K562 (cell line): Measurements from ENCODE around the gene WWP2. TPM values are rescaled to one million over a fixed set of nuclear protein-coding genes. Genes with fewer than 3 reads are reported as not detected.
A peak's percentile ranks its signal among the peaks of the same experiment; 100 is the strongest.

Experiments used
- ATAC-seq: fragments of 200-7000 bp; cut with Tn5 transposase; 3 replicates; pipeline ENCODE4 v1.9.1; 2020; ENCODE audit warnings: moderate library complexity
- BruUV-seq: library from RNA; stranded (reverse); fragments of 400-500 nt; replicated peaks from 2 replicates; lab custom pipeline; 2021; lab: Mats Ljungman, UMichigan
- CTCF ChIA-PET: fragments of 300-600 bp; formaldehyde crosslinking; extraction: SDS; loops from one replicate; lab custom pipeline; 2021; ENCODE audit warnings: low intra/inter-chr PET ratio; lab: Yijun Ruan, JAX
- POLR2A ChIA-PET: fragments of 300-600, 350-650 bp; sonication (Branson Sonifier 250); formaldehyde crosslinking; extraction: SDS; loops from one replicate; lab custom pipeline; 2021; ENCODE audit warnings: antibody characterized with exemption, inconsistent platforms; lab: Yijun Ruan, JAX
- DNase-seq, 4 experiments: peaks; one replicate each; pipeline versions ENCODE4 v3.0.0 to v3.0.0-alpha.2; 2011 to 2018; ENCODE audit warnings: low spot score in 3 of 4, mixed read lengths in 3 of 4; ENCODE audit errors: extremely low read depth in 1 of 4
- FAIRE-seq: peaks from 2 replicates; lab custom pipeline; 2011; peaks lifted over from hg19 to GRCh38; lab: Jason Lieb, UNC
- H2AFZ ChIP-seq: 2 replicates; pipeline ENCODE4 v1.6.0; 2011; ENCODE audit warnings: low read depth, low read length, control low read depth, inconsistent platforms
- H3K27ac ChIP-seq: fragments of 200-600 bp; 3 replicates; pipeline ENCODE4 v1.8.0; 2011; ENCODE audit warnings: low read depth, mild to moderate bottlenecking, control low read depth, inconsistent platforms, low read length, moderate library complexity, mixed read lengths; ENCODE audit errors: extremely low read depth
- H3K27me3 ChIP-seq, 2 experiments: fragments of 300-600 bp in 1 of 2; 2 replicates in 1 of 2; 3 replicates in 1 of 2; pipeline versions ENCODE4 v1.6.0 to v1.8.0; 2011; ENCODE audit warnings: inconsistent platforms in 2 of 2, low read length in 2 of 2, mild to moderate bottlenecking in 1 of 2, mixed read lengths in 1 of 2, moderate library complexity in 1 of 2; ENCODE audit not compliant: control insufficient read depth in 2 of 2, insufficient read depth in 2 of 2
- H3K36me3 ChIP-seq: fragments of 300-600 bp; 3 replicates; pipeline ENCODE4 v1.8.0; 2011; ENCODE audit warnings: mild to moderate bottlenecking, low read length, inconsistent platforms; ENCODE audit not compliant: control insufficient read depth, insufficient read depth
- H3K4me1 ChIP-seq, 2 experiments: fragments of 200-600 bp in 1 of 2; replicated peaks in 1 of 2; 2 replicates in 1 of 2; 3 replicates in 1 of 2; pipeline versions ENCODE4 v1.5.1 to v1.8.0; 2011; ENCODE audit warnings: inconsistent platforms in 2 of 2, low read length in 2 of 2, mild to moderate bottlenecking in 1 of 2, mixed read lengths in 1 of 2, moderate library complexity in 1 of 2; ENCODE audit not compliant: control insufficient read depth in 2 of 2, insufficient read depth in 2 of 2
- H3K4me2 ChIP-seq: 2 replicates; pipeline ENCODE4 v1.6.1; 2011; ENCODE audit warnings: low read length, control low read depth, inconsistent platforms, mixed read lengths; ENCODE audit not compliant: insufficient read depth
- H3K4me3 ChIP-seq: fragments of 200-600 bp; sonication (generic), shearing (Covaris generic); 2 replicates; pipeline ENCODE4 v1.5.1; 2016; ENCODE audit warnings: control low read depth, inconsistent platforms
- H3K79me2 ChIP-seq: fragments of 200-600 bp; 3 replicates; pipeline ENCODE4 v1.8.0; 2011; ENCODE audit warnings: low read length, inconsistent platforms; ENCODE audit not compliant: control insufficient read depth, insufficient read depth
- H3K9ac ChIP-seq, 2 experiments: 2 replicates each; pipeline versions ENCODE4 v1.6.0 to v1.6.1; 2011; ENCODE audit warnings: low read depth in 2 of 2, low read length in 2 of 2, control low read depth in 1 of 2, inconsistent platforms in 1 of 2, mild to moderate bottlenecking in 1 of 2, mixed read lengths in 1 of 2; ENCODE audit not compliant: insufficient read depth in 1 of 2
- H3K9me1 ChIP-seq: one replicate; pipeline ENCODE4 v1.6.0; 2011; ENCODE audit warnings: inconsistent platforms, mild to moderate bottlenecking, low read length, moderate library complexity; ENCODE audit not compliant: control insufficient read depth, insufficient read depth
- H3K9me3 ChIP-seq: replicated peaks from 2 replicates; pipeline ENCODE4 v1.5.1; 2011; ENCODE audit warnings: low read depth, low read length, inconsistent platforms; ENCODE audit not compliant: control insufficient read depth, insufficient read depth
- H4K20me1 ChIP-seq: replicated peaks from 2 replicates; pipeline ENCODE4 v1.6.1; 2011; ENCODE audit warnings: low read length, inconsistent platforms, mixed read lengths; ENCODE audit not compliant: control insufficient read depth, insufficient read depth
- ASH1L ChIP-seq: fragments of 450-650 bp; IDR thresholded peaks from 2 replicates; pipeline ENCODE4 v1.6.1; 2018; ENCODE audit warnings: borderline replicate concordance, mild to moderate bottlenecking, low read depth; ENCODE audit not compliant: partially characterized antibody
- BRCA1 ChIP-seq, 2 experiments: fragments of 450-650 bp in 1 of 2; sonication (generic) in 1 of 2; formaldehyde crosslinking in 1 of 2; IDR thresholded peaks; 2 replicates each; pipeline versions ENCODE4 v1.5.0 to v1.6.1; 2017 to 2020; ENCODE audit warnings: mild to moderate bottlenecking in 1 of 2, missing genetic modification reagents in 1 of 2
- FOXJ3 ChIP-seq: sonication (generic); formaldehyde crosslinking; IDR thresholded peaks from 2 replicates; pipeline ENCODE4 v1.4.0; 2020; ENCODE audit warnings: mild to moderate bottlenecking, missing genetic modification reagents
- HNRNPH1 ChIP-seq: fragments of 200-400 bp; formaldehyde crosslinking; optimal IDR thresholded peaks from 2 replicates; pipeline ENCODE3; 2017; ENCODE audit warnings: low read depth, mild to moderate bottlenecking, low read length, moderate library complexity
- IRF1 ChIP-seq: sonication (generic); formaldehyde crosslinking; IDR thresholded peaks from 2 replicates; pipeline ENCODE4 v1.8.0; 2022; ENCODE audit warnings: missing genetic modification reagents, mild to moderate bottlenecking, borderline replicate concordance
- KDM2B ChIP-seq: fragments of 250-450 bp; sonication (Bioruptor Pico); IDR thresholded peaks from 2 replicates; pipeline ENCODE4 v1.8.0; 2021; ENCODE audit warnings: mild to moderate bottlenecking, moderate library complexity
- MEIS2 ChIP-seq: fragments of 450-650 bp; IDR thresholded peaks from 2 replicates; pipeline ENCODE4 v1.6.1; 2014; ENCODE audit warnings: mild to moderate bottlenecking; ENCODE audit not compliant: partially characterized antibody
- MXD1 ChIP-seq: fragments of 250-450 bp; sonication (Bioruptor Pico); IDR thresholded peaks from 2 replicates; pipeline ENCODE4 v1.8.0; 2021; ENCODE audit warnings: borderline replicate concordance, mild to moderate bottlenecking, moderate library complexity; ENCODE audit not compliant: poor library complexity, severe bottlenecking
- NR0B1 ChIP-seq: fragments of 450-650 bp; IDR thresholded peaks from one replicate; pipeline ENCODE4 v1.6.1; 2018; ENCODE audit warnings: mild to moderate bottlenecking, moderate library complexity; ENCODE audit not compliant: partially characterized antibody
- SMAD3 ChIP-seq: fragments of 450-650 bp; formaldehyde crosslinking; conservative IDR thresholded peaks from 2 replicates; pipeline ENCODE4 v1.4.0; 2020; ENCODE audit warnings: mild to moderate bottlenecking
- SMARCE1 ChIP-seq: fragments of 450-650 bp; IDR thresholded peaks from 2 replicates; pipeline ENCODE4 v1.7.1; 2016; ENCODE audit warnings: mild to moderate bottlenecking
- SRSF3 ChIP-seq: fragments of 200-400 bp; formaldehyde crosslinking; IDR thresholded peaks from 2 replicates; pipeline ENCODE4 v1.6.1; 2016; ENCODE audit warnings: mild to moderate bottlenecking, low read length, moderate library complexity; ENCODE audit not compliant: insufficient read depth
- TEAD1 ChIP-seq, 2 experiments: fragments of 450-650 bp in 1 of 2; sonication (generic) in 1 of 2; formaldehyde crosslinking; IDR thresholded peaks; 2 replicates each; pipeline versions ENCODE4 v1.4.0 to v1.8.0; 2020 to 2022; ENCODE audit warnings: mild to moderate bottlenecking in 2 of 2, missing genetic modification reagents in 1 of 2
- XRCC3 ChIP-seq: fragments of 450-650 bp; IDR thresholded peaks from 2 replicates; pipeline ENCODE4 v1.6.1; 2017; ENCODE audit warnings: mild to moderate bottlenecking, moderate library complexity
- ZNF561 ChIP-seq: fragments of 450-650 bp; formaldehyde crosslinking; conservative IDR thresholded peaks from 2 replicates; pipeline ENCODE4 v1.4.0; 2020; ENCODE audit warnings: mild to moderate bottlenecking, moderate library complexity
- WGBS: fragments of 100-300 bp; shearing (Covaris generic); methylation state at CpG from one replicate; pipeline ENCODE4 v1.1.6; 2016; ENCODE audit warnings: low coverage, mixed read lengths; ENCODE audit not compliant: insufficient coverage; ENCODE audit errors: missing lambda C conversion rate; 5-methylcytosine and 5-hydroxymethylcytosine counted together
- in situ Hi-C: fragments of 300-500 bp; cut with MboI; formaldehyde crosslinking; loops from 4 replicates; pipeline ENCODE4 v1.15.0; 2018; ENCODE audit warnings: inconsistent platforms, mixed read lengths
- intact Hi-C: fragments of 100-400 bp; cut with micrococcal nuclease; formaldehyde crosslinking; loops from 2 replicates; pipeline ENCODE4 v1.14.2; 2022
- polyA plus RNA-seq, 8 experiments: library from polyadenylated mRNA; depleted of rRNA in 4 of 8; stranded (reverse) in 5 of 8; unstranded in 3 of 8; fragments of >200 nt; fragmentation: Nextera tagmentation in 2 of 8; fragmentation: Illumina TruSeq in 1 of 8; extraction: Ambion mirVana in 2 of 8; extraction: Trizol in 1 of 8; gene quantifications; 2 replicates each; pipeline versions ENCODE4 v1.2.1 to v1.2.3, GENCODE V29; 2011 to 2014; ENCODE audit warnings: inconsistent platforms in 1 of 8, missing spikeins in 1 of 8
- total RNA-seq, 7 experiments: library from RNA; depleted of rRNA in 6 of 7; stranded (reverse); fragments of >200 nt in 6 of 7; fragmentation: Illumina TruSeq in 2 of 7; extraction: Trizol in 2 of 7; gene quantifications; 2 replicates each; pipeline versions ENCODE4 v1.2.1 to v1.2.3, GENCODE V29; 2011 to 2021; ENCODE audit warnings: low replicate concordance in 1 of 7

The WWP2 gene
- total and polyA plus RNA-seq, 9 of the 15 experiments (the other 6 are each of a cell fraction or from before 2014, with no cell fraction given) = 1.9 to 34.4 (median 14.6) TPM

GRCh38 chr16:69812688-69813014 lies 50.5 kb downstream of the WWP2 start (continued):
- no peak for TF ChIP-seq ZNF561 (CRISPR knock-in tag)
- TF ChIP-seq BRCA1 (IDR thresholded peaks at IDR 0.05) = no peak
- no peak for TF ChIP-seq BRCA1 (CRISPR knock-in tag; IDR thresholded peaks at IDR 0.05)
- TF ChIP-seq SMARCE1 = 0 out of 2 replicates have a peak, but pooled peaks have one; percentile 62
- TF ChIP-seq MEIS2 = peak; percentile 98
- TF ChIP-seq IRF1 = no peak
- TF ChIP-seq KDM2B = no peak
- TF ChIP-seq SMAD3 (CRISPR knock-in tag) = no peak

- Histone ChIP-seq H3K9me3 (no peaks in the 10 kb centered on the region; the same call in 1 of the 2 replicates), H3K4me1 (peaks cover 4 to 11% of the 10 kb centered on the region in 2 experiments; a peak in 4 of 5 replicates), H3K79me2 (no peaks in the 10 kb centered on the region), H3K27me3 (no peaks in the 10 kb centered on the region), H3K27ac (no peak overlapping the region), H3K9me1 (no peaks in the 10 kb centered on the region), H4K20me1 (no peaks in the 10 kb centered on the region), H3K4me3 (no peak overlapping the region), H2AFZ (no peak overlapping the region), H3K4me2 (no peak overlapping the region), H3K36me3 (no peaks in the 10 kb centered on the region; the same call in 2 of the 3 replicates), H3K9ac (no peak overlapping the region; a peak in 1 of 4 replicates)
- intact Hi-C loops = no loop called here
- ChIA-PET POLR2A (interaction anchor here (0.8 kb wide), 1 partner anchor 9 kb away, joined by 4 read pairs; no protein-coding TSS in a partner anchor), CTCF (no interaction called here)
- no peak for TF ChIP-seq TEAD1 (CRISPR knock-in tag; IDR thresholded peaks at IDR 0.05)
- TF ChIP-seq NR0B1 = no peak
- TF ChIP-seq ASH1L = no peak
- no peak for TF ChIP-seq XRCC3
- TF ChIP-seq KDM2B = no peak
- no peak for TF ChIP-seq SRSF3
- TF ChIP-seq MXD1 (CRISPR knock-in tag) = no peak
- TF ChIP-seq FOXJ3 (CRISPR knock-in tag) = no peak
- TF ChIP-seq HNRNPH1 = no peak
- no TSS peak for BruUV-seq
- 51% methylated on average over 5 of the region's 5 CpGs for WGBS
- in situ Hi-C loops = no loop called here
- ATAC-seq = no peak
- FAIRE-seq = no peak
- no peak for DNase-seq
Observed at GRCh38 chr16:69814078-69814477, 51.9 kb downstream of the WWP2 start.
